GM19023 (cell line): Measurements from ENCODE around the gene ECPAS.
"Not testable (repeated sequence)": the region's sequence is repeated elsewhere in the genome, so short reads cannot be mapped to it uniquely, and the experiment has no call there.

Experiments
- ATAC-seq: cut with Tn5 transposase; IDR thresholded peaks from one replicate; pipeline ENCODE4 v1.9.1; 2021; ENCODE audit warnings: mild to moderate bottlenecking, moderate library complexity; ENCODE audit not compliant: unreplicated experiment

The ECPAS gene

GRCh38 chr9:111483858-111484571, at the start of gene ECPAS:
Gene ECPAS, minus strand, starts transcription at chr9:111484383. Its CDS starts 11,465 bp downstream, at chr9:111472918.
- peak; percentile 54 for ATAC-seq

- no peak for ATAC-seq
Measured at GRCh38 chr9:111533099-111533790, 49.1 kb upstream of the ECPAS start.

GRCh38 chr9:111531716-111532115, 47.5 kb upstream of the ECPAS start:
- no peak for ATAC-seq

- ATAC-seq = no peak
Measured at GRCh38 chr9:111529787-111530186, 45.6 kb upstream of the ECPAS start.

- no peak for ATAC-seq
Measured at GRCh38 chr9:111527347-111527746, 43.2 kb upstream of the ECPAS start.

- ATAC-seq = peak; percentile 57
Measured at GRCh38 chr9:111525056-111525977, 41.1 kb upstream of the ECPAS start, which contains the start of gene ZNF483. Gene ZNF483, plus strand, starts transcription at chr9:111525179. Its CDS starts 2,217 bp downstream, at chr9:111527396.

GRCh38 chr9:111524731-111525055, 40.5 kb upstream of the ECPAS start:
- ATAC-seq = no peak

- ATAC-seq = no peak
Measured at GRCh38 chr9:111516061-111516465, 31.9 kb upstream of the ECPAS start.

GRCh38 chr9:111514967-111515366, 30.8 kb upstream of the ECPAS start:
- no peak for ATAC-seq

GRCh38 chr9:111511581-111511980, 27.4 kb upstream of the ECPAS start:
- not testable (repeated sequence) for ATAC-seq

- no peak for ATAC-seq
Measured at GRCh38 chr9:111502506-111502905, 18.3 kb upstream of the ECPAS start.

GRCh38 chr9:111501648-111502047, 17.5 kb upstream of the ECPAS start:
- no peak for ATAC-seq

- no peak for ATAC-seq
Measured at GRCh38 chr9:111501005-111501562, 16.9 kb upstream of the ECPAS start.

- not testable (repeated sequence) for ATAC-seq
Measured at GRCh38 chr9:111497196-111497595, 13.0 kb upstream of the ECPAS start.

GRCh38 chr9:111484572-111484894, 350 bp upstream of the ECPAS start:
- peak; percentile 1 for ATAC-seq

GRCh38 chr9:111483439-111483857, 735 bp downstream of the ECPAS start:
- peak; percentile 42 for ATAC-seq

GRCh38 chr9:111482694-111483438, 1.3 kb downstream of the ECPAS start:
- ATAC-seq = peak; percentile 63

- no peak for ATAC-seq
Measured at GRCh38 chr9:111481885-111482636, 2.1 kb downstream of the ECPAS start.

GRCh38 chr9:111477677-111478076, 6.5 kb downstream of the ECPAS start:
- no peak for ATAC-seq

- no peak for ATAC-seq
Measured at GRCh38 chr9:111475195-111475594, 9.0 kb downstream of the ECPAS start.
